GM19043 (cell line): ENCODE data around the gene CNTNAP2.
"Not testable (repeated sequence)": the region's sequence is repeated elsewhere in the genome, so short reads cannot be mapped to it uniquely, and the experiment has no call there.

ENCODE experiments used
- ATAC-seq: cut with Tn5 transposase; IDR thresholded peaks from one replicate; pipeline ENCODE4 v1.9.1; 2021; ENCODE audit warnings: low read depth; ENCODE audit not compliant: unreplicated experiment

Gene CNTNAP2

GRCh38 chr7:147068842-147069241 is 952.2 kb downstream of the CNTNAP2 start:
- ATAC-seq = no peak

DNA sequence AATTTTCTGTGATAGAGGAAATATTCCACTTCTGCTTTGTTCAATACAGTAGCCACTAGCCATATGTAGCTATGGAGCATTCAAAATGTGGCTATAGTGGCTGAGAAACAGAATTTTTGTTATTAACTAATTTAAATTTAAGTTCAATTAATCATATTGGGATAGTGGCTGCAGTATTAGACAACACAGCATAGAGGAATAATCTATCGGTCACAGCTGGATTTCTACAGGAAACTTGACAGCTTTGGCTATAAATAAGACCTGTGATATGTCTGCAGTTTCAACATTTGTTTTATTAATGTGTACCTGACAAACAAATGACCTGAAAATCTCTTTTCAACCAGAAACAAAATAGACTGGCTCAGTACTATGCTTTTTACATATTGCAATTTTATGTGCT is 953.2 kb downstream of the CNTNAP2 start:
- ATAC-seq = no peak

- ATAC-seq = no peak
Observed at GRCh38 chr7:147070886-147071285, 954.3 kb downstream of the CNTNAP2 start.

- ATAC-seq = no peak
Observed at GRCh38 chr7:147071536-147071935, 954.9 kb downstream of the CNTNAP2 start.

GRCh38 chr7:147078312-147078711 is 961.7 kb downstream of the CNTNAP2 start:
- ATAC-seq = no peak

GRCh38 chr7:147079083-147079482 is 962.5 kb downstream of the CNTNAP2 start:
- ATAC-seq = no peak

- no peak for ATAC-seq
Observed at GRCh38 chr7:147079921-147080420, 963.4 kb downstream of the CNTNAP2 start.

- no peak for ATAC-seq
Observed at GRCh38 chr7:147081117-147081516, 964.5 kb downstream of the CNTNAP2 start.

DNA sequence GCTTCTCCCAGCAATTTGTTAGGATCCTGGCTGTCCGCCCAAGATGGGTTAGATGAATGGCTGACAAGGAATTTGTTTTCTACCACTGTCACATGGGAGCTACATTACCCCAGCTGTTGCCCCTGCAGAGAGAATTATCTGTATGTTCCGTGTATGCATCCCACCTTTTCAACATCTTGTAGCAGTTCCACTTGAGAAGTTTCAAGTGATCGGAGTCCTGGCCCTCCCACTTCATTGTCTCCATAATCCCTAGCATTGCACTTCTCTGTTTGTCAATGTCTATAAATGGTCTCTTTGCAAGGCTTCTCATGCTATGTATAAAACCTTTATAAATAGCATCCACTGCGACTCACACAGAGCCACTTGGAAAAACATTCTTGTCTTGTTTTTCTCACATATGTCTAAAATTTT is 972.5 kb downstream of the CNTNAP2 start:
- ATAC-seq = no peak

- no peak for ATAC-seq
Observed at GRCh38 chr7:147089608-147090007, 973.0 kb downstream of the CNTNAP2 start.

DNA sequence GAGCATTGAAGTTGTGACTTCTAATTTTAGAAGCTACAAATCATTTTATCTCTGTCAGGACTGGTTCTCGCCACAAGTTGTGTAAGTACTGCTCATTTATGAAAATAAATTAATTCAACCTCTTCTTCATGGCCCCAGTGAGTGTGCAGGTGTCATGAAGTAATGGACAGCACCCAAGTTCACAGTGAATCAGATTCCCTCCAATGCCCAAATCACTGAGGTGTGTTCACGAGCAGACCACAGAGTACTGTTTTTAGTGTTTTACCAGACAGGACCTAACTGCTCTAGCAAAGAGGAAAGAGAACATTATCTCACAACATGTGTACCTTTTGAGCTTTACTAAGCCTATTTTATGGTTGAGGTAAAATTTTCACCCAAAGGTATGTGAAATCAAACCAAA is 980.0 kb downstream of the CNTNAP2 start:
- ATAC-seq = no peak

- ATAC-seq = no peak
Observed at GRCh38 chr7:147103224-147103623, 986.6 kb downstream of the CNTNAP2 start.

DNA sequence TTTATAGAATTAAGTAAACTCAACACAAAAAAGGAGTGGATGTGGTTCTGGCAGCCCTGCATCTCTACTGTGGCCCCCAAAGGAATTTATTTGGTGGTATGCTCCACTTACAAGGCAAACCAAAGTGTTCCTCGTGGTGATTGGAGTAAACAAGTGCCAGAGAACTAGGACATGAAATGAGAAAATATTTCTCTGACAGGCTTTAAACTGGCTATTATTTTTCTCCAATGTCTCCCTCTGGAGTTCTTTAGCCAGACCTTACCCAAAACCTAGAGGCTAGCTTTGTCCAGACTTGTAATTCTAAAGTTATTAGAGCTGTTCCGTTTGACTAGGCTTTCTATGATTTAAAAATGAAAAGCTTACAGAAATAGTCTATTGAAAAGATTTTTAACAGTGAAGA is 990.1 kb downstream of the CNTNAP2 start:
- ATAC-seq = no peak

DNA sequence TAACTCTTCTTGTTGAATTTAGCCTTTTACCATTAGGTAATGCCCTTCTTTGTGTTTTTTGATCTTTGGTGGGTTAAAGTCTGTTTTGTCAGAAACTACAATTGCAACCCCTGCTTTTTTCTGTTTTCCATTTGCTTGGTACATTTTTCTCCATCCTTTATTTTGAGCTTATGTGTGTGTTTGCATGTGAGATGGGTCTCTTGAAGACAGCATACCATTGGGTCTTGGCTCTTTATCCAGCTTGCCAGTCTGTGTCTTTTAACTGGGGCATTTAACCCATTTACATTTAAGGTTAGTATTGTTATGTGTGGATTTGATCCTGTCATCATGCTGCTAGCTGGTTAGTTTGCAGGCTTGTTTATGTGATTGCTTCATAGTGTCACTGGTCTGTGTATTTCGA is 997.9 kb downstream of the CNTNAP2 start:
- ATAC-seq = not testable (repeated sequence)

GRCh38 chr7:147136352-147136751 is 1019.8 kb downstream of the CNTNAP2 start:
- ATAC-seq = no peak

DNA sequence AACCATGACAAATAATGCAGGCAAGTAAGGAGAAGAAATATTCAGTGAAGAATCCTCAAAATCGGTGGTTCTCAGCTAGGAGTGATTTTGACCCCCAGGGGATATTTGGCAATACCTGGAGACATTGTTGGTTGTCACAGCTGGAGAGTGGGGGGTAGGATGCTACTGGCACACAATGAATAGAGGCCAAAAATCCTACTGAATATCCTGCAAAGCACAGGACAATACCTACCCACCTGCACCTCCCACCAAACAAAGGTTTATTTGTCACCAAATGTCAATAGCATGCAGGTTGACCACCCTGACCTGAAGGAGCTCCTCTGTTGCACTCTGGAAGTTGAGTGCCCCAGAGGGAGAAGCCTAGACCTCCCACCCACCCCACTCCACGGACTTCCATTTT is 1028.6 kb downstream of the CNTNAP2 start:
- ATAC-seq = no peak

DNA sequence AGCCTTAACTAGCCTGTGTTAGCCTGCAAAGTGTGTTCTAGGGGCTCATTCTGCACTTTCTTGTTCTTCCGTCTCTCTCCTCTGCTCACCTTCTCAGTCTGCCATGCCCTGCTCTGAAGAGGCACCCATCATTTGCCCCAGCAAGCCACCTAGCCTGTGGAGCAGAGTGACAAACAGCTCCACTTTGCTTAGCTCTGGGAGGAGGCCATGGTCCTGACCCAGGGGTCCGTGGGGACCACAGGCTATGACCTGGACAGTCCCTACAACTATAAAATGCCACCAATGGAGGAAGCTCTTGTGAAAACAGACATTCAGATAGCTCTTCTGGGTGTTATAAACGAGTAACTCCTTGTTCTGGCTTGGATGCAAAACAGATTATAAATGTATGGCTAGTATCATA is 1029.6 kb downstream of the CNTNAP2 start:
- no peak for ATAC-seq

GRCh38 chr7:147151661-147152060 is 1035.1 kb downstream of the CNTNAP2 start:
- ATAC-seq = no peak

DNA sequence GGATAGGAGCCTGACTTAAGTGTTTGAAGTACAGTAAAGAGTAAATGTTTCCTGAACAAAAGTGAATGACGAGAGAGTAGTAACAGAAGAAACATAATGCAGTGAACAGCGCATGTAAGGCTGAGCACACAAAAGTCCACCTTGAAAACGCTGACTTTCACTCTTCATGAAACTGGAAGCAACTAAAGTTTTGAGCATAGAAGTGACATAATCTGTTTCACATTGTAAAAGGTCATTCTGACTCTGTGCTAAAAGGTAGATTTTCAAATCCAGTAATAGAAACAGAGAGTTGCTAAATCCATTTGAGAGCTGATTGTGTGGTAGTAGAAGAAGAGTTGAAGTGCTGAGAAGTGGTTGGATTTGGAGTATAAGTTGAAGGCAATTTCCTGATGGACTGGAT is 1037.0 kb downstream of the CNTNAP2 start:
- ATAC-seq = no peak

DNA sequence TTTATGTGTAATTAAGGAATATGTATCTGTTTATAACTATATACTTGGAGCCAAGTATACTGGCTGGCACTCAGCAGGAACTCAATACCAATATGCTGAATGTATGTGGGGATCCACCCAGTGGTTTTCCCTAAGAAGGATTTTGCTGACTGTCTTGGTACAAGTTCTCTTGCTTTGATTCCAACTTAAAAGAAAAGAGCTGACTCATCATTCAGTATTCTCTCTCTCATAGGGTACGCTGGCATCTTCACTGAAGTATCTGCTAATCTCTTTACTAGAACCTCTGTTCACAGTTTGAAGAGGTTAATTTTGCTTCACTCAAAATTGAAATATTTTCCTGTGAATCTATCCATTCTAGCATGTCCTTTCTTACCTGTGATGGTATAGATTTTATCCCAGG is 1044.8 kb downstream of the CNTNAP2 start:
- ATAC-seq = no peak

DNA sequence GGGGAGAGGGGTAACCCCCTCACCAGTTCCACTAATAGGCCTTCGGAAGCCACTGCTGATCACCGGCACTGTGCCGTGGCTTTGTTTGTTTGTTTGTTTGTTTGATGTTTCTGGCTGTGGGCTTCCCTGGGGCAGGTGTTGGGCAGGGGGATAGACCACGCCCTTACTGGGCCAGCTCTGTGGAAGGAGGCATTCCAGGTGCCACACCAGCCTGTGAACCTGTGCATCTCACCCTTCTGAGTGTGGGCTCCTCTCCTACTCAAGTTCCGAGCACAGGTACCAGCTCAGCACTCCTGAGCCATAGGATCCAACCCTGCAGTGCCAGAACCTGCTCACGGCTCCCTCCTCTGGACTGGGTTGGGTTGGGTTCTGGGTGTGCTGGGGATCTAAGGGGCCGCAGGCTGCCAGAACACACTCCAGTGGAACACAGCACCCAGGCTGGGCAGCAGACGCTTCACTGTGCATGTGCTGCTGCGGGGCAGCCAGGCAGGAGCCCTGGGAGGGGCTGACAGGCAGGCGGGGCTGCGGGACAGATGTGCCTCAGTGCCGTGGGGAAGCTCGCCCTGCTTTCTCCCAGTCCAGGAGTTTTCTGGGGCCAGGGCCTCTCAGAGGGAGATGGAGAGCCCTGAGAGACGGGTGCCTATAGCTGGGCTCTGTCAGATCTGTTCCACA is 1053.9 kb downstream of the CNTNAP2 start:
- no peak for ATAC-seq

GRCh38 chr7:147171013-147171391 is 1054.4 kb downstream of the CNTNAP2 start:
- ATAC-seq = no peak

- ATAC-seq = no peak
Observed at GRCh38 chr7:147173883-147174282, 1057.3 kb downstream of the CNTNAP2 start.
